Mesodermal cell (in vitro differentiated cells): ENCODE measurements around the gene DDX51.

Source experiments
- H3K27ac ChIP-seq: 2 replicates; pipeline ENCODE4 v1.7.0; 2013; ENCODE audit warnings: mild to moderate bottlenecking, low read depth, low read length, moderate library complexity; ENCODE audit not compliant: severe bottlenecking
- H3K36me3 ChIP-seq: 2 replicates; pipeline ENCODE4 v1.7.1; 2013; ENCODE audit warnings: mild to moderate bottlenecking, low read length, moderate library complexity; ENCODE audit not compliant: control insufficient read depth, insufficient read depth
- H3K4me1 ChIP-seq: one replicate; pipeline ENCODE4 v1.7.1; 2013; ENCODE audit warnings: mild to moderate bottlenecking, low read length; ENCODE audit not compliant: insufficient read depth, control insufficient read depth, poor library complexity, severe bottlenecking
- H3K4me3 ChIP-seq: 2 replicates; pipeline ENCODE4 v1.7.0; 2013; ENCODE audit warnings: low read length, control low read depth, mild to moderate bottlenecking; ENCODE audit not compliant: insufficient read depth, poor library complexity, severe bottlenecking; ENCODE audit errors: extremely low read depth
- H3K9me3 ChIP-seq: 2 replicates; pipeline ENCODE4 v1.7.1; 2013; ENCODE audit warnings: mild to moderate bottlenecking, low read length, moderate library complexity; ENCODE audit not compliant: control insufficient read depth
- WGBS, 2 experiments: methylation state at CpG; one replicate each; pipeline ENCODE4 v1.1.5; 2013; ENCODE audit warnings: missing lambda C conversion rate in 2 of 2; ENCODE audit not compliant: insufficient coverage in 2 of 2; 5-methylcytosine and 5-hydroxymethylcytosine counted together

The DDX51 gene

GRCh38 chr12:132118876-132119275 lies 25.2 kb downstream of the DDX51 start:
- WGBS, 2 experiments: 93 to 95% methylated on average over 16 to 21 of the region's 22 CpGs
- Histone ChIP-seq H3K9me3 (no peaks in the 10 kb centered on the region), H3K4me3 (no peak overlapping the region), H3K36me3 (peaks cover 75% of the 10 kb centered on the region), H3K4me1 (no peaks in the 10 kb centered on the region), H3K27ac (no peak overlapping the region)

- no peaks in the 10 kb centered on the region for H3K9me3 ChIP-seq
- no peak overlapping the region for H3K27ac ChIP-seq
- H3K36me3 ChIP-seq: peaks cover 73% of the 10 kb centered on the region
- WGBS, 2 experiments: 96 to 97% methylated on average over 6 to 9 of the region's 10 CpGs
- no peaks in the 10 kb centered on the region for H3K4me1 ChIP-seq
- H3K4me3 ChIP-seq: no peak overlapping the region
Observed at GRCh38 chr12:132117558-132117875, 26.6 kb downstream of the DDX51 start.

GRCh38 chr12:132116709-132117557 lies 27.2 kb downstream of the DDX51 start:
- Histone ChIP-seq H3K9me3 (no peaks in the 10 kb centered on the region), H3K4me1 (no peaks in the 10 kb centered on the region), H3K4me3 (no peak overlapping the region), H3K36me3 (peaks cover 67% of the 10 kb centered on the region), H3K27ac (no peak overlapping the region)
- WGBS, 2 experiments: 96 to 98% methylated on average over 41 to 56 of the region's 58 CpGs

GRCh38 chr12:132115500-132115899 lies 28.6 kb downstream of the DDX51 start:
- Histone ChIP-seq H3K9me3 (no peaks in the 10 kb centered on the region), H3K4me3 (no peak overlapping the region), H3K36me3 (peaks cover 68% of the 10 kb centered on the region), H3K27ac (no peak overlapping the region), H3K4me1 (no peaks in the 10 kb centered on the region)
- 81 to 94% methylated on average over 5 to 6 of the region's 9 CpGs for WGBS, 2 experiments

GRCh38 chr12:132114667-132115066 lies 29.5 kb downstream of the DDX51 start:
- 85 to 93% methylated on average over 5 to 6 of the region's 6 CpGs for WGBS, 2 experiments
- no peak overlapping the region for H3K27ac ChIP-seq
- H3K9me3 ChIP-seq: no peaks in the 10 kb centered on the region
- no peaks in the 10 kb centered on the region for H3K4me1 ChIP-seq
- peaks cover 71% of the 10 kb centered on the region for H3K36me3 ChIP-seq
- H3K4me3 ChIP-seq: no peak overlapping the region

- Histone ChIP-seq H3K4me3 (no peak overlapping the region), H3K27ac (no peak overlapping the region), H3K36me3 (peaks cover 70% of the 10 kb centered on the region), H3K4me1 (no peaks in the 10 kb centered on the region), H3K9me3 (no peaks in the 10 kb centered on the region)
- WGBS, 2 experiments: 95 to 97% methylated on average over 17 of the region's 19 CpGs
Observed at GRCh38 chr12:132111654-132112304, 32.3 kb downstream of the DDX51 start.

DNA sequence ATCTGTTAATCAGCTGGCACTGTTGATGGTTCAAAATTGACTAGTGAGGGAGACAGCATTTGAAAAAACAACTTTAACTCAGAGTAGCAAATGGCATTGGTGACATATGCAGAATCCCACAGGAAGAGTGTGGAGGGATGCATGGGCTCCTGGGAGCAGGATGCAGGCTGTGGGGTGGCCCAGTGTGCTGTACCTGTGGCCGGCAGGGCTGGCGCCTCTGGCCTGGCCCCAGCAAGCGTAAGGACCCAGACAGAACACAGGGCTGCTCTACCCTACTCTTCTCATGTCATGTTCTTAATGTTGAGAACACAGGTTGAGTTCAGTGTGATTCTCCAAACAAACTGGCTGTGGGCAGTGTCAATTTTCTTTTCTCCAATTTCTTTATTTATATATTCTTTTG lies 33.4 kb downstream of the DDX51 start:
- Histone ChIP-seq H3K27ac (no peak overlapping the region), H3K36me3 (peaks cover 61% of the 10 kb centered on the region), H3K4me3 (no peak overlapping the region), H3K4me1 (no peaks in the 10 kb centered on the region), H3K9me3 (no peaks in the 10 kb centered on the region)
- 70 to 74% methylated on average over 3 of the region's 3 CpGs for WGBS, 2 experiments

DNA sequence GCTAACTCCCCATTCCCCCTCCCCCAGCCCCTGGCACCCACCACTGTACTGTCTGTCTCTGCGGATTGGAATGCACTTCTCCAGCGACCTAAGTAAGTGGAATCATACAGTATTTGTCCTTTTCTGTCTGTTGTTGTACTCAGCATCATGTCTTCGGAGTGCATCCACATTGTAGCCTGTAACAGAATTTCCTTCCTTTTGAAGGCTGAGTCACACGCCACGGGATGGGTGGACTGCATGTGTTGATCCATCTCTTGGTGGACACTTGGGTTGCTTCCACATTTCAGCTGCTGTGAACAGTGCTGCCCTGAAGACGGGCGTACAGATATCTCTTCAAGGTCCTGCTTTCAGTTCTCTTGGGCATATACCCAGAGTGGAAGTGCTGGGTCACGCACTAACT lies 34.4 kb downstream of the DDX51 start:
- Histone ChIP-seq H3K4me1 (no peaks in the 10 kb centered on the region), H3K9me3 (no peaks in the 10 kb centered on the region), H3K27ac (no peak overlapping the region), H3K36me3 (peaks cover 57% of the 10 kb centered on the region), H3K4me3 (no peak overlapping the region)
- 95 to 96% methylated on average over 8 of the region's 8 CpGs for WGBS, 2 experiments

GRCh38 chr12:132108211-132108832 lies 35.8 kb downstream of the DDX51 start:
- peaks cover 53% of the 10 kb centered on the region for H3K36me3 ChIP-seq
- H3K9me3 ChIP-seq: no peaks in the 10 kb centered on the region
- no peaks in the 10 kb centered on the region for H3K4me1 ChIP-seq
- H3K27ac ChIP-seq: no peak overlapping the region
- H3K4me3 ChIP-seq: no peak overlapping the region
- WGBS, 2 experiments: 70 to 80% methylated on average over 15 of the region's 16 CpGs

- no peaks in the 10 kb centered on the region for H3K4me1 ChIP-seq
- H3K27ac ChIP-seq: no peak overlapping the region
- H3K9me3 ChIP-seq: no peaks in the 10 kb centered on the region
- 96 to 100% methylated on average over 3 to 4 of the region's 7 CpGs for WGBS, 2 experiments
- H3K4me3 ChIP-seq: no peak overlapping the region
- H3K36me3 ChIP-seq: peaks cover 47% of the 10 kb centered on the region
Observed at GRCh38 chr12:132106921-132107320, 37.2 kb downstream of the DDX51 start.

- no peak overlapping the region for H3K27ac ChIP-seq
- no peaks in the 10 kb centered on the region for H3K9me3 ChIP-seq
- no peak overlapping the region for H3K4me3 ChIP-seq
- WGBS, 2 experiments: 96 to 98% methylated on average over 6 of the region's 6 CpGs
- peaks cover 41% of the 10 kb centered on the region for H3K36me3 ChIP-seq
- H3K4me1 ChIP-seq: no peaks in the 10 kb centered on the region
Observed at GRCh38 chr12:132105467-132105866, 38.7 kb downstream of the DDX51 start.
